MCF 10A (cell line): ENCODE measurements around the gene FAM20B. TPM values are rescaled to one million over a fixed set of nuclear protein-coding genes. Genes with fewer than 3 reads are reported as not detected.

Source experiments
- BruUV-seq: library from RNA; stranded (reverse); fragments of 400-500 nt; replicated peaks from 2 replicates; lab custom pipeline; 2021; lab: Mats Ljungman, UMichigan
- CTCF ChIA-PET: fragments of 300-600 bp; sonication (Branson Sonifier 250); formaldehyde crosslinking; extraction: SDS; loops from one replicate; lab custom pipeline; 2021; ENCODE audit warnings: antibody characterized with exemption, inconsistent platforms; lab: Yijun Ruan, JAX
- POLR2A ChIA-PET: fragments of 300-600, 350-650 bp; sonication (Branson Sonifier 250); formaldehyde crosslinking; extraction: SDS; loops from one replicate; lab custom pipeline; 2020; ENCODE audit warnings: antibody characterized with exemption, inconsistent platforms; lab: Yijun Ruan, JAX
- DNase-seq: peaks from one replicate; pipeline ENCODE4 v3.0.0-alpha.2; 2018; ENCODE audit not compliant: unreplicated experiment
- H3K27ac Mint-ChIP-seq: one replicate; pipeline ENCODE4 v1.8.0; 2022; ENCODE audit warnings: mild to moderate bottlenecking, low read depth, mixed read lengths; ENCODE audit not compliant: unreplicated experiment
- H3K27me3 Mint-ChIP-seq: one replicate; pipeline ENCODE4 v1.8.0; 2022; ENCODE audit warnings: mixed read lengths; ENCODE audit not compliant: insufficient read depth, unreplicated experiment
- H3K36me3 Mint-ChIP-seq: one replicate; pipeline ENCODE4 v1.8.0; 2022; ENCODE audit warnings: mild to moderate bottlenecking, moderate library complexity, mixed read lengths; ENCODE audit not compliant: insufficient read depth, unreplicated experiment
- H3K4me1 Mint-ChIP-seq: one replicate; pipeline ENCODE4 v1.8.0; 2022; ENCODE audit warnings: mixed read lengths; ENCODE audit not compliant: insufficient read depth, unreplicated experiment
- H3K4me3 Mint-ChIP-seq: one replicate; pipeline ENCODE4 v1.8.0; 2022; ENCODE audit warnings: mild to moderate bottlenecking, moderate library complexity, mixed read lengths; ENCODE audit not compliant: unreplicated experiment
- H3K9me3 Mint-ChIP-seq: one replicate; pipeline ENCODE4 v1.8.0; 2022; ENCODE audit warnings: mixed read lengths; ENCODE audit not compliant: unreplicated experiment
- CTCF ChIP-seq: fragments of 200-600 bp; IDR thresholded peaks from one replicate; pipeline ENCODE4 v1.8.0; 2022; ENCODE audit warnings: antibody characterized with exemption, mild to moderate bottlenecking; ENCODE audit not compliant: unreplicated experiment
- intact Hi-C: fragments of 100-400 bp; cut with micrococcal nuclease; formaldehyde crosslinking; loops from 2 replicates; pipeline ENCODE4 v1.14.1; 2022
- total RNA-seq: library from RNA; stranded (reverse); gene quantifications from 2 replicates; pipeline ENCODE4 v1.2.3, GENCODE V29; 2022

FAM20B gene
- total RNA-seq, 1 experiment from 2014 or later = 45.0 TPM

GRCh38 chr1:179119513-179119912 is 93.8 kb downstream of the FAM20B start:
- TF ChIP-seq CTCF = no peak
- Mint-ChIP-seq H3K27ac (no peak overlapping the region), H3K4me1 (peaks cover 7% of the 10 kb centered on the region), H3K36me3 (peaks cover 100% of the 10 kb centered on the region), H3K4me3 (no peak overlapping the region), H3K9me3 (no peaks in the 10 kb centered on the region), H3K27me3 (no peaks in the 10 kb centered on the region)
- CTCF ChIA-PET = interaction anchor here (0.6 to 7.4 kb wide), 27 partner anchors 8 to 955 kb away, joined by 3 to 90 read pairs (median 11); partner anchors contain the start of gene SOAT1
- intact Hi-C loops = no loop called here
- no peak for DNase-seq
- POLR2A ChIA-PET = interaction anchor here (0.7 to 2.6 kb wide), 3 partner anchors 9 to 37 kb away, joined by 3 to 11 read pairs (median 8); partner anchors contain the start of gene TOR3A
- BruUV-seq = no TSS peak

GRCh38 chr1:179120736-179121135 is 95.0 kb downstream of the FAM20B start:
- H3K9me3 Mint-ChIP-seq = no peaks in the 10 kb centered on the region
- H3K27ac Mint-ChIP-seq = peak overlapping the region; percentile 82
- DNase-seq = no peak
- CTCF ChIA-PET = interaction anchor here (0.6 to 7.4 kb wide), 58 partner anchors 9 to 913 kb away, joined by 3 to 90 read pairs (median 6); partner anchors contain the start of genes ABL2, AXDND1, SOAT1 and TOR3A
- BruUV-seq = no TSS peak
- H3K36me3 Mint-ChIP-seq = peaks cover 100% of the 10 kb centered on the region
- peaks cover 18% of the 10 kb centered on the region for H3K4me1 Mint-ChIP-seq
- POLR2A ChIA-PET = interaction anchor here (0.9 to 2.6 kb wide), 12 partner anchors 8 to 250 kb away, joined by 3 to 11 read pairs (median 6); partner anchors contain the start of gene TOR3A
- no peak overlapping the region for H3K4me3 Mint-ChIP-seq
- no peaks in the 10 kb centered on the region for H3K27me3 Mint-ChIP-seq
- intact Hi-C loops = loop anchor here (1.0 kb wide), 2 partner anchors 73 to 172 kb away; no protein-coding TSS in a partner anchor
- no peak for TF ChIP-seq CTCF

- no TSS peak for BruUV-seq
- ChIA-PET POLR2A (interaction anchor here (0.7 to 2.6 kb wide), 13 partner anchors 9 to 250 kb away, joined by 3 to 10 read pairs (median 4); partner anchors contain the start of gene TOR3A), CTCF (interaction anchor here (0.5 to 7.4 kb wide), 57 partner anchors 9 to 912 kb away, joined by 3 to 90 read pairs (median 6); partner anchors contain the start of genes ABL2, AXDND1 and TOR3A)
- Mint-ChIP-seq H3K36me3 (peaks cover 100% of the 10 kb centered on the region), H3K4me3 (no peak overlapping the region), H3K4me1 (peaks cover 18% of the 10 kb centered on the region), H3K9me3 (no peaks in the 10 kb centered on the region), H3K27ac (peak overlapping the region; percentile 82), H3K27me3 (no peaks in the 10 kb centered on the region)
- intact Hi-C loops = loop anchor here (1.0 kb wide), 2 partner anchors 72 to 171 kb away; no protein-coding TSS in a partner anchor
- peak; percentile 73 for TF ChIP-seq CTCF
- DNase-seq = peak; percentile 76
These were observed 95.7 kb downstream of the FAM20B start for GRCh38 chr1:179121159-179121938.

DNA sequence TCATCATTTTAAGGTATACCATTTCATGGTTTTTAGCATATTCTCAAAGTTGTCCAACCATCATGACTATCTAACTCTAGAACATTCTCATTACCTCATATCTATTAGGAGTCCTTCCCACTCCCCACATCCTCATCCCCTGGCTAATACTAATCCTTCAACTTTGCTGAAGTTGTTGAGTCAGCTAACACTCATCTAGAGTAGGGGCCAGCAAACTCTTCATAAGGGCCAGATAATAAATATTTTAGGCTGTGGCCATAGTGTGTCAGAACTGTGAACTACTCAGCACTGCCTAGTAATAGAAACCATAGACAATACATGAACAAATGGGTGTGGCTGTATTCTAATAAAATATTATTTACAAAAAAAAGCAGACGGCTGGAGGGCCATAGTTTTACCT is 99.2 kb downstream of the FAM20B start:
- no TSS peak for BruUV-seq
- Mint-ChIP-seq H3K9me3 (no peaks in the 10 kb centered on the region), H3K36me3 (peaks cover 100% of the 10 kb centered on the region), H3K27me3 (no peaks in the 10 kb centered on the region), H3K4me1 (peaks cover 35% of the 10 kb centered on the region), H3K27ac (peak overlapping the region; percentile 69), H3K4me3 (no peak overlapping the region)
- no peak for TF ChIP-seq CTCF
- intact Hi-C loops = loop anchor here (2.0 kb wide), 1 partner anchor 244 kb away; no protein-coding TSS in a partner anchor
- CTCF ChIA-PET = interaction anchor here (0.6 to 2.7 kb wide), 4 partner anchors 50 to 124 kb away, joined by 3 to 13 read pairs (median 6); no protein-coding TSS in a partner anchor
- POLR2A ChIA-PET = interaction anchor here (1.1 to 2.7 kb wide), 4 partner anchors 17 to 107 kb away, joined by 3 to 10 read pairs (median 7); no protein-coding TSS in a partner anchor
- no peak for DNase-seq
